ENCODE measurements around the gene SPANXN3. TPM values are rescaled to one million over a fixed set of nuclear protein-coding genes. Genes with fewer than 3 reads are reported as not detected.
"Not testable (repeated sequence)": the region's sequence is repeated elsewhere in the genome, so short reads cannot be mapped to it uniquely, and the experiment has no call there.

Gene SPANXN3, protein sequence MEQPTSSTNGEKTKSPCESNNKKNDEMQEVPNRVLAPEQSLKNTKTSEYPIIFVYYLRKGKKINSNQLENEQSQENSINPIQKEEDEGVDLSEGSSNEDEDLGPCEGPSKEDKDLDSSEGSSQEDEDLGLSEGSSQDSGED
- total RNA-seq (2014; rRNA removed; shearing (Covaris generic)) (not detected in 2 replicates), polyA plus RNA-seq (2016; fragmentation: Nextera tagmentation; extraction: Ambion mirVana) (not detected in 2 replicates)
- long read RNA-seq = 0 reads

- not testable (repeated sequence) for H3K9me2 ChIP-seq (ENCODE audit: insufficient read depth); H3K4me1 ChIP-seq (ENCODE audit: insufficient read depth); H3K27ac Mint-ChIP-seq; H3K79me2 ChIP-seq (replicated peaks; ENCODE audit: insufficient read depth); H3K27me3 Mint-ChIP-seq (ENCODE audit: insufficient read depth, low read depth, poor library complexity); DNase-seq (ENCODE audit: low spot score); H3F3A ChIP-seq (replicated peaks; ENCODE audit: low read depth); H3K36me3 ChIP-seq (ENCODE audit: insufficient read depth); H3K36me3 Mint-ChIP-seq (ENCODE audit: low read depth); H3K4me3 Mint-ChIP-seq; H4K20me1 ChIP-seq (replicated peaks; ENCODE audit: insufficient read depth); H3K4me3 ChIP-seq; ATAC-seq; H3K4me1 Mint-ChIP-seq; H2AFZ ChIP-seq; H3K27me3 ChIP-seq (ENCODE audit: insufficient read depth); H3K4me2 ChIP-seq; H3K27ac ChIP-seq (ENCODE audit: low read depth)
- peaks cover 64% of the 10 kb centered on the region for H3K9me3 Mint-ChIP-seq
Measured at GRCh38 chrX:143517375-143517774, at the start of gene SPANXN3. SPANXN3 (minus strand) TSS chrX:143517475; CDS start chrX:143517391, 84 bp downstream.

DNA sequence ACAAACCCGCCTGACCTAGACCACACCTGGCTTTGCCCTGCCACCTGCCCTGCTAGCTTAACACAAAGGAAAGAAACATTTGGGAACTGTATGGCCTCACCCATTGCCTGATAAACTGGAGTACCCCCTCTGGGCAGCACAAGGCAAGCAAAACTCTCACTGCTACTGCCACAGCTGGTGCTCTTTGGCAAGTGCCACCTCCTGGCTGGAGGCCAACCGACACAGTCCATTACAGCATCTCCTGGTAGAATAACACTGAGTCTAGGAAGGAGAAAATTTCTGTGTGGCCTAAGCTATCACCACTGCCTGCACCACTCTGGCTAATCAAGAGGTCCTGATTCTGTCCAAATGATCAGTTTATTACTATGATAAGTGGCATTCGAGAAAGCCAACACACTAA lies 18.9 kb upstream of the SPANXN3 start:
- Mint-ChIP-seq H3K36me3 (ENCODE audit: low read depth) (peaks cover 7% of the 10 kb centered on the region; the same call in 2 of the 3 replicates), H3K9me3 (peaks cover 72% of the 10 kb centered on the region), H3K4me3 (no peak overlapping the region), H3K27me3 (ENCODE audit: insufficient read depth, low read depth, poor library complexity) (no peaks in the 10 kb centered on the region), H3K4me1 (no peaks in the 10 kb centered on the region), H3K27ac (no peak overlapping the region)
- Histone ChIP-seq H3K79me2 (replicated peaks; ENCODE audit: insufficient read depth) (no peaks in the 10 kb centered on the region), H3K36me3 (ENCODE audit: insufficient read depth) (no peaks in the 10 kb centered on the region), H3K4me3 (no peak overlapping the region), H3K27ac (ENCODE audit: low read depth) (no peak overlapping the region), H3K4me2 (no peak overlapping the region), H4K20me1 (replicated peaks; ENCODE audit: insufficient read depth) (no peaks in the 10 kb centered on the region), H3K27me3 (ENCODE audit: insufficient read depth) (no peaks in the 10 kb centered on the region), H3F3A (replicated peaks; ENCODE audit: low read depth) (no peaks in the 10 kb centered on the region), H3K4me1 (ENCODE audit: insufficient read depth) (no peaks in the 10 kb centered on the region), H2AFZ (no peak overlapping the region), H3K9me2 (ENCODE audit: insufficient read depth) (no peaks in the 10 kb centered on the region)
- ATAC-seq (no peak), DNase-seq (ENCODE audit: low spot score) (no peak)
- TF ChIP-seq CREB1 (CRISPR knock-in tag; IDR thresholded peaks at IDR 0.05; ENCODE audit: low read depth) (no peak), EZH2 (IDR thresholded peaks at IDR 0.05; ENCODE audit: low read depth, unreplicated experiment) (no peak), ZNF462 (CRISPR knock-in tag; IDR thresholded peaks at IDR 0.05) (no peak), POLR2AphosphoS5 (IDR thresholded peaks at IDR 0.05; ENCODE audit: low read depth) (no peak), JUNB (IDR thresholded peaks at IDR 0.05; ENCODE audit: unreplicated experiment) (no peak), ZNF114 (CRISPR knock-in tag; IDR thresholded peaks at IDR 0.05) (no peak), EZH2phosphoT487 (IDR thresholded peaks at IDR 0.05; ENCODE audit: unreplicated experiment) (no peak)

- H3K27ac Mint-ChIP-seq; H3F3A ChIP-seq (replicated peaks; ENCODE audit: low read depth); H3K4me1 ChIP-seq (ENCODE audit: insufficient read depth); H3K4me1 Mint-ChIP-seq; H3K27me3 ChIP-seq (ENCODE audit: insufficient read depth); H3K36me3 ChIP-seq (ENCODE audit: insufficient read depth); H3K4me2 ChIP-seq; ATAC-seq; H3K27ac ChIP-seq (ENCODE audit: low read depth); H3K9me2 ChIP-seq (ENCODE audit: insufficient read depth); H2AFZ ChIP-seq; H3K4me3 ChIP-seq; H4K20me1 ChIP-seq (replicated peaks; ENCODE audit: insufficient read depth); H3K4me3 Mint-ChIP-seq; H3K27me3 Mint-ChIP-seq (ENCODE audit: insufficient read depth, low read depth, poor library complexity); H3K79me2 ChIP-seq (replicated peaks; ENCODE audit: insufficient read depth); H3K36me3 Mint-ChIP-seq (ENCODE audit: low read depth): not testable (repeated sequence)
- peaks cover 49% of the 10 kb centered on the region for H3K9me3 Mint-ChIP-seq
- peak; percentile 40 for DNase-seq (ENCODE audit: low spot score)
Measured at GRCh38 chrX:143502196-143502595, 15.1 kb downstream of the SPANXN3 start.
